HG03460 (cell line): ENCODE data around the gene AP1G2.

ENCODE experiments used
- ATAC-seq: cut with Tn5 transposase; IDR thresholded peaks from one replicate; pipeline ENCODE4 v1.9.1; 2021; ENCODE audit not compliant: unreplicated experiment

AP1G2 gene

DNA sequence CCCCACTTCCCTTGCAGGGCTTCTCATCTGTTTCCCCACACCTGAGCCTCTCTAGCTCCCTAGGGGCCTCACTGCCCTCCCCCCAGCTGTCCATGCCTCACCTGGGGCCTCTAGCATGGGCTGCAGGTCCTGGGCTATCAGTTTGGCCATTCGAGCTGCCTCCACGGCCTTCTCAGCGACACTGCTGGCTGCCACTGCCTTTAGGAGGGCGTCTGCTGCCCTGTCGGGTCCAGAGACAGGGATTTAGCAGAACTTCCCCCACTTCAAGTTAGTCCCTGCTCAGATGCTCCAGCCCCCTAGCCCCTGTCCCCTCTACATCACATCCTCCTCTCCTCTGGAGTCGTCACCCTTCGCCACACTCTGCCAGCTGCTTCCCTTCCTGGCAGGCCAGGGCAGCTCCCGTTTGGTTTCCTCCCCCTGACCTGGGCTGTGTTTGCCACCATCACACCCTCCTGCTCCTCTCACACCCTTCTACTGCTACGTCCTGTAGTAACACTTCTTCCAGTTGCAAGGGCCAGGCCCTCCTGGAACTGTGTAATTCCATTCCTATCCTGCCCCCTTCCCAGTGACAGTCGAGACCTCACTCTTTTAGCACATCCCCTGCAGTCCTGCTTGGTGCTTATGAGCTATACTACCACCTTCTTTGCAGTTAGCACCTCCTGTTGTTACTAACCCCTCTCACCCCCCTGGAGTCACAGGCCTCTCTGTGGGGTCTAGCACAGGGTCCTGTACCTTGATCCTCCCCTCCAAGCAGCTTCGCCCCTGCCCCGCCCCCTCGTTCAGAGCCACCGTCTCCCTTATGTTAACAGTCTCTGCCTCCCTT is 4.3 kb upstream of the AP1G2 start:
- ATAC-seq = no peak

DNA sequence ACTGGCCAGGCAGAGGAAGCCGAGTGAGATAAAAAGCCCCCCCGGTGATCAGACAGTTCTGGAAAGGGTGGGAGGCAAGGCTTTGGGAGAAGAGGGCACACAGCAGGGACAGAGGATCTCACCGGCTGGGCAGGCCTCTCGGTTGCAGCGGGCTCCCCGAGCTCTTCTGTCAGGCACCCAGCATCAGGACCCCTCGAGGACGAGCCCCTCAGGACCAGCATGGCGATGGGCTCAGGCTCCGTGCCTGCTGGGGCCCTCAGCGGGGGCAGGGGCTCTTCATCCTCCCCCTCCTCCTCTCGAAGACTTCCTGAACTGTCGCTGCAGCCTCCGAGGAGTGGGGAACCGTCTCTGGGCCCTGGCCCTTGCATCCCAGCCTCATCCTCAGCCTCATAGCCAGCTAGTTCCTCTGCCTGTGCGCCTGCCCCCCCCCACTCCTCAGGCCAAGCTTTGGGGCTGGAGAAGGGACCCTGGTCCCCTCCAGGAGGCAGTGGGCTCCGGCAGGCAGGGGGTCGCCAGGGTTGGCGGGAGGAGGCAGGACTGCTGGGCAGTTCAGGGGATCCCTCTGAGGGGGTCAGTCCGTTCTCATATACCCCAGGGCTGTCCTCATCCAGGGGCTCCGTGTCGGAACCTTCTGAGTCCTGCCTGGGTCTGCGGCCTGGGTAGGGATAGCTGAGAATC is 3.4 kb upstream of the AP1G2 start:
- no peak for ATAC-seq

DNA sequence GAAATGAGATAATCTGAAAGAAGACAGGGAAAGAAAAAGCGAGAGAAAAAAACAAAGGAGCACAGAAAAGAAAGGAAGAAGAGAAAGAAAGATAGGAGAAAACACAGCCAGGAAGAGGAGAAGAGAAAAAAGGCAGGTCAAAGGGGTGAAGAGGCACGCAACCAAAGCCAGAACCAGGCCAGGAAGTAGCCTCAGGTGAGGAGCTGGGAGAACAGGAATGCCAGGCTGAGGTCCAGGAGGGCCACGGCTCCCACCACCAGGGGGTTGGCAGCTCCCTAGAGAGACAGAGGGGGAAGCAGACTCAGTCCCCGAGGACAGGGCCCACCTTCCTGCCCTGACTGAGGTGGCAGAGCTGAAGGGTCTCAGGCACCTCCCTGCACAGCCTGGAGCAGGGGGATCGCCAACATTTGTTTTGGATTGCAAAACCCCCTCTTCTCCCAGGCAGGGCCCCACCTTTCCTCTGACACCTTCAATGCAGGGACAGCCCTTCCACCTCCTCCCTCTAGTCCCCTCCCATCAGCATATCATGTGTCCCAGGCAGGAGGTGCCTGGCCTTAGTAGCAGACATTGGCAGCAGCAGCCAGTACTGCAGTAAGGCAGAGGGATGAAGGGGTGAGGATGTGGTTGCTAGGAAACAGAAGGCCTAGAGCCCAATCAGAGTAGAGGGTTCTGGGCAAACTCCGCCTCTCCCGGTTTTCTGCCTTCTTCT is 2.0 kb upstream of the AP1G2 start:
- no peak for ATAC-seq

DNA sequence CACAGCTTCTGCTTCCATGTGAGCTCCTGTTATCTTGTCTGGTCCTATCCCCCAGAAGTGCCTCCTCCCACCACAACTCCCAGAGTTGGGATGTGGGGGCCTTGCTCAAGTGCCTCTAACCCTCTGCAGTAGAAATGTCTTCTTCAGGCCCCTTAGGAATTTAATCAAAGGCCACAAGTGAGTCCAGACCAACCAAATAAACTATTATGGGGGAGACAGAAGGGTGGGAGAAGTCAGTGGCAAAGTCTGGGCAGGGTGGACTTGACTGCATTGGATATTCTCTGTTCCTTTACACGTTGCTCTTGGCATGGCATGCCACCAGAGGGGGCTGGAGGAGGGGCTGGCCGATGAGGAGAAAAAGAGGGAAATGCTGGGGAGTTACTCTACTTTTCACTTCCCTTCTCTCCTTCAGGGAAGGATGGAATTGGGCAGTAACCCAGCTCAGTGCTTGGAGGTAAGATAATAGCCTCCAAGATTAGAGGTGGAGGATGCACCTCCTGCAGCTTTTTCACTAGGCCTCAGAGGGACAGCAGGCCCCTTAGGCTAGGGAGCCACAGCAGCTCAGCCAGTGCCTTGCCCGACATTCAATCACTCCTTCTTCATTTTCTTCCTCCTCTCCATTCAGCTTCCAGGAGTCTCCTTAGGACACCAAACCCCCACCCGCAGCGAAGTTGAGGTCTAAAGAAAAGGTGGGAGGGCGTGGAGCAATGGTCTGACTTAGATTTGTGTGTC is 1.2 kb upstream of the AP1G2 start:
- no peak for ATAC-seq

DNA sequence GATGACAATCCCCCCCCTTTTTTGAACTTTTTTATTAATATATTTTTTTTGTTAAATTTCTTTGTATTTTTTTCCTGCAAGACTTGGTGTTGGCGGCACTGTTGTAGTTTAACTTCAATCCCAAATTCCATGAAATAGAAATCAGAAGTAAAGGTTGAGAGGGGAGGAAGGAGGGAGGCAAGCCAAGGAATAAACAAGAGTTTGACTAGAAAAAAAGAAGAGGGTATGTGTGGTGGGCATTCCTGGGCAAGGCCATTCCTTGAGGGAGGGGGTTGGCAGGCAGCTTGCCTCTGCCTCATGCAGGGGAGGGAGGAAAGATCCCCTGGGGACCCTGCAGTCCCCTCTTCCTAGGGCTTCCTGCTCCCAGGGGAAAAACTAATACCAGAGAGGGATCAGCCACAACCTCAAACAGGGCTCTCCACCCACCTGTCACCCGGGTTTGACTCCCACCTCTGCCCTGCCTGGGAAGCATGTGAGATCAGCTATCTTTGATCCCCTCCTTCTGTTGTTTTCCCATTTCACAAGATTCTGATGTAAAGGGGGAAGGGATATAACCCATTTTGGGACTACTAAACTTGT is 519 bp upstream of the AP1G2 start:
- ATAC-seq = no peak

DNA sequence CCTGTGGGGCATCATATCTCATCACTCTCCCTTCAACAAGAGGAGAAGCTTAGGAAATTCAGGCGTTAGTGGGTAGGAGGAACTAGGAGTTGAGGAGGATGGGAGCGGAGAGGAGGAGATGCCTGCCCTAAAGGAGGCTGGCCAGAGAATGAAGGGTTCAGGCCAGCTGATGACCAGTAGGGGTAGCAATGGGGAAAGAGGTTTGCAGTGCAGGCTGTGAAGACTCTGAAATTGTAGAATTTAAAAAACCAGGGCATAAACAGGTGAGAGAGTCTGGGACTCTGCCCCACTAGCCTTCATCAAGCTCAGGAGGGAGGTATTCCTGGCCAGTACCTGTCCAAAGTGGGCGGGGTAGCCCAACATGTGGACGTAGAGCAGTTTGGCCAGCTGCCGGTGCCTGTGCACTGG is 809 bp downstream of the AP1G2 start:
- no peak for ATAC-seq

DNA sequence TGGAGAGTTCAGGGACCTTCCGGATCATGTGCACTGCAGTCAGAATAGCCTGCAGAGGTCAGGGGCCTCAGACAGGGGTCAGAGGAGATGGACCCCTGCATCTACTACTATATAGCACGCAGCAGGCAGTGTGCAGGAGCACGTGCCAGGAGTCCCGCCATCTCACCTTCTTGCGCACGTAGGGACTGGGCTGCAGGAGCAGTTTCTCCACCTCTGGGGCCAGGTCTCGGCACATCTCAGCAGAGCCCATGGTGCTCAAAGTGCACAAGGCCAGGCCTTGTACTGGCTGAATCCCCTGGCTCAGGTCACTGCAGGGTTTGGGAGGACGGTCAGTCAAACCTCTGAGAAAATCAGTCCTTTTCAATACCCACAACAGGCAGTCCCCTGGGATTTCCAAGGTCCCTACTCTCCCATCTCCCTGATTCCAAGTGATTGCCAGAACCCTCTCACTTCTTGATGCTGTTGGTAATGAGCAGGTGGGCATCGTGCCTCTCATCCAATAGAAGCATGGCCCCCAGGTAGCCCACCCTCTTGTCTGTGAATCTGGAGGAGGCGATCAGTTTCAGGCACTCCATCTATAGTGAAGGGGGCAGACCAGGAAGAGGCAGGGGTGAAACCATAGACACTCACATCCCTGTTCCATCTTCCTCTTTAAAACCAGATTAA is 1.3 kb downstream of the AP1G2 start:
- ATAC-seq = no peak

DNA sequence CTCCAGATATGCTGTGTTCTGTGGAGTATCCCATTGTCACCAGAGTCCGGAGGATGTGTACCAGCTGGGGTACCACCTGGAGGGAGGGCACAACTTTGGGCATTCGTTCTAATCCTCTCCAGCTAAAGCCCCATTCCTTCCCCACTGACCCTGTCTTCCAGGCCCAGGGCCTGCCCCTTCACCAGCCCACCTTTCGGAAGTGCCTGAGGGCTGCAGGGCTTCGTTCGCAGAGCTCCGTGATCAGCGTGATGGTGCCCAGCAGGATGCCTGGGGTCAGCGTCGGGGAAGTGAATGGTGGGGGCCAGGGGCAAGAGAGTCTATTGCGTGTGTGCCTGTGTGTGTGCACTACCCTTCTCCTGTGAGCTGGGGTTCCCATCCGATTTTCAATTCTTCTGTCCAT is 2.0 kb downstream of the AP1G2 start:
- ATAC-seq = no peak

DNA sequence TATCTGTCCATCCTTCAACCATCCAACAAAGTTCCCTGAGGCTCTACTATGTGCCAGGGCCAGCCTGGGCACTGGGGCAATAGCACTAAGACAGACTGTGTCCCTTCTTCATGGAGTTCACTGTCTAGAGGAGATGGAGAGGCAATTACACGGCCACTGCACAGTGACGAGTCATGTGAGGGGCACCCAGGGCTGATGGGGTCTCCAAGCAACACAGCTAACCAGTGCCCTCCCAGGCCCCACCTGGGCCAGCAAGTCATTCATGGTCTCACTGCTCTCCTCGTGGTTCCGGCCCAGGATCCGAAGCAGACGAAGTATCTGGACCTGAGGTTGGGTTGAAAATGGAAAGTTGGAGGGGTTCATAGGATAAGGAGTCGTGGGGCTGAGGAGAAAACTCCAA is 2.7 kb downstream of the AP1G2 start:
- no peak for ATAC-seq

DNA sequence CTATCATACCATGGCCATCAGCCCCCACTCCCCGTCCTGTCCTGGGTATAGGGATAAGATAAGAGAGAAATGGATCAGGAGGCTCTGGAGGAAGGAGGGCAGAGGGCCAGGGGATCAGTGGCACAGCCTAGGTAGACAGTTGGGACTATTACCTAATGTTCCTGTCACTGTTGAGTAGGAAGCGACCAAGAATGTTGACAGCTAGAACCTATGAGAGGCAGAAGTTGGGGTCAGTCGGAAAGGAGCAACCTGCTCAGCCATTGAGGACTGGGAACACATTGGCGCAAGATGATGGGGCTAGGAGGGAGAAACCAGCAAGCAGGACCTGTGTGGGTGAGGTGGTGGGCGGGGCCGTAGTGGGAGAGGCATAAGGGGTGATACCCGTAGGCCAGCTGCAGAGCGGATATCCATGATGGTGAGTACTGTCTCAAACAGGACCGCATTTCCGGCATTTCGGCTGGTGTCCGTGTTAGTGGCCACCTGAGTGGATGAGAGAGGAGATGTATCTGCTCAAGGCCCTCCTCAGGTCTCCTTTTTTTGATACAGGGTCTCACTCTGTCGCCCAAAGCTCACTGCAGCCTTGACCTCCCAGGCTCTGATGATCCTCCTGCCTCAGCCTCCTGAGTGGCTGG is 3.3 kb downstream of the AP1G2 start:
- no peak for ATAC-seq

DNA sequence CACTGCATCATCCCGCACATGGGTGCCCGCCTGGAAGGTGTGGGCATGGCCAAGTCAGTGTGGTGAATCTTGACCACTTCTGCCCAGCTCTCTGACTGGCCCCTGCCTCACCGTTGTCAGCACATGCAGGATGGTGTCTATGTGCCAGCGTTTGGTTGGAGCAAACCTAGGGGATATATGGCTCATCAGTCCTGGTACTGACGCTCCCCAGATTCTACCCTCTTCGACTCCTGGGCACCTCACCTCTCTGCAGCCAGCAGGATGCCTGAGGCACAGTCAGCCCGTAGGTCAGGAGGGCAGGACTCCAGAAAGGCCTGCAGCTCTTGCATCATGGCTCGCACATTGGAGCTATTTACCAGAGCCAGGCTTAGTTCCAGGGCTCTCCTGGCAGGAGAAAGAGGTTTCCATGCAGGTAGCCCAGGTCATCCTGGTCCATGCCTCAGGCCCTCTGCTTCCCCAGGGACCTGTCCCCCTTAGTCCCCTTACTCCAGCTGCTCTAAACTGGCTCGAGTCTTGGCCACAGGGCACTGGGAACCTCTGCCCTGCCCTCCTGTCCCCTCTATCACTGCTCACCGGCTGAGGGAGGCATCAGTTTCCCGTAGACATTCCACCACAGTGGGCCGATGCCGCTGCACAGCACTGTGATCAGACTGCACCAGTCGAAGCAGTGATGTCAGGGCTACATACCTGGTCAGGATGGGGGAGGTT is 4.0 kb downstream of the AP1G2 start:
- no peak for ATAC-seq

DNA sequence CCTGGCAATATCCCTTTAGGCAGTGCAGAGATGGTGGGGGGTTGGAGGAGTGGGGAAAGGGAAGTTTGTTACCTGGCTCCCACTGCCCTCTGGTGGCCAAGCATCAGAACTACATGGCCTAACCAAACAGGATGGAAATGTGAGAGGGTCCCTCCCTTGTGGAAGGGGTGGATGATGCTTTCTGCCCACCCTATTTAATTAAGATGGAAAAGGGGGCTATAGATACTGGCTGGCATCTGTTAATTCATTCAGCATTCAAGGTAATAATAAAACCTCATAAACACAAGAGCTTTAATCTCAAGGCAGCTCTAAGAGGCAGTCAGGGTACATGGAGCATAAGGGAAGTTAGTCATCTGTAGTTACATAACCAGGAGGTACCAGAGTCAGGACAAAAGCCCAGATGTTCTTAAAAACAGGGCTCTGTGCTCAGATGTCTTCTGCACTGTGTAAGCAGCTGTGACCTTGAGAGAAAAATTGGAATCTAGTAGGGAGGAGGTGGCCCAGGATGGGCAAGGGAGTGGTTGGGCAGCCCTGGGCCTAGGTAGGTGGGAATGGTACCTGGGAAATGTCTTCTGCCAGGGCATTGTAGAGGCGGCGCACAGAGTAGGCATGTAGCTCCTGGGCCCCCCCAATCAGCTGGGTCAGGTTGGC is 4.6 kb downstream of the AP1G2 start:
- ATAC-seq = no peak

DNA sequence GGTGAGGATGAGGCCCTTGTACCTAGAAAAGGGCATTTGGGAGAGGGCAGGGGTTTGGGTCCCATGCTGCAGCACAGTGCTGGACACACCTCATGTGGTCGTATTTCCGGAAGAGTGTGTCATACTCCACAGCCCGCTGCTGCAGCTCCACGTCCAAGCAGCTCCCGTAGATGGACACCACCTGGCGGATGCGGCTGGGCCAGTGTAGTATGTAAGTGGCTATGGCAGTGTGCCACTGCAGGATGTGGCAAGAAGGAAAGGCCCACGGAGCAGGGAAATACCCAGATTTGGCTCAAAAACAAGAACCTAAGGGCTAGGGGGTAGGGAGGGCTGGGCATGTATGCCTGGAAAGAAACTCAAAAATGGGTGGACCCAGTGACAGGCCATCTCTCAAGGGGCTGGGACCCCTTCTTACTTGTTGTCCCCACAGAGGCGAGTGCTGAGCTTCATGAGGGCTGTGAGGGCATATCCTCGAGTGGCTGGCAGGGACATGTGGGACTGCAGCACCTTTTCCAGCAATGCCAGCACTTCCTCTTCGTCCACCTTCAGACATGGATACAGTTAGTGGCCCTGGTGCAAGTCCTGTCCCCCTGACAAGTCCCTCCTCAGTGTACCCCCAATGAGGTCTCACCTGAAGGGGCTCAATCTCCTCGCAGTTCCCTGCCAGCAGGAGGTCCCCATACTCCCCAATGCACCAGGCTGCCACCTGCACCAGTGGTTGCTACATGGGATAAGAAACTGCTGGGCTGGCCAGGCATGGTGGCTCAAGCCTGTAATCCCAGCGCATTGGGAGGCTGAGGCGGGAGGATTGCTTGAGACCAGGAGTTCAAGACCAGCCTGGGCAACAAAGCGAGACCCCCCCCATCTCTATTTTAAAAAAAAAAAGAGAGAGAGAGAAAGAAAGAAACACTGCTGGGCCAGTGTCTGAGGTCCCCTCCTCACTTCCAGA is 5.4 kb downstream of the AP1G2 start:
- ATAC-seq = no peak

DNA sequence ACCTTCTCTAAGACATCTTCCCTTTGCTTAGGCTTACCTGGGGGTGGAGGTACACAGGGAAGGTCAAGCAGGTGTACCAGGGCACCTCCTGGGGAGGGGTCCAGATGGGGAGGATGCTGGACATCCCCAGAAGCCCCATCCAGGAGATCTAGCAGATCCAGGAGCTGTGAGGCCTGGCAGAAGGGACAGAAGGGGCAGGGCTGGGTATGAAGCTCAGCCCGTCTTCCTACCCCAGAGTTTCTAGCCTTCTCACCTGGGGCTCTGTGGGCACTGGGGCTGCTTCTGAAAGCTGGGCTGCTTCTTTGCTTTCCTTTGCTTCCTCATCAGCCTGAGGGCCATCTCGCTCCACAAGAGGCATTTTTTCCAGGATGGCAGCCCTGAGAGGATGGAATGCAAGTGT is 6.3 kb downstream of the AP1G2 start:
- ATAC-seq = no peak

DNA sequence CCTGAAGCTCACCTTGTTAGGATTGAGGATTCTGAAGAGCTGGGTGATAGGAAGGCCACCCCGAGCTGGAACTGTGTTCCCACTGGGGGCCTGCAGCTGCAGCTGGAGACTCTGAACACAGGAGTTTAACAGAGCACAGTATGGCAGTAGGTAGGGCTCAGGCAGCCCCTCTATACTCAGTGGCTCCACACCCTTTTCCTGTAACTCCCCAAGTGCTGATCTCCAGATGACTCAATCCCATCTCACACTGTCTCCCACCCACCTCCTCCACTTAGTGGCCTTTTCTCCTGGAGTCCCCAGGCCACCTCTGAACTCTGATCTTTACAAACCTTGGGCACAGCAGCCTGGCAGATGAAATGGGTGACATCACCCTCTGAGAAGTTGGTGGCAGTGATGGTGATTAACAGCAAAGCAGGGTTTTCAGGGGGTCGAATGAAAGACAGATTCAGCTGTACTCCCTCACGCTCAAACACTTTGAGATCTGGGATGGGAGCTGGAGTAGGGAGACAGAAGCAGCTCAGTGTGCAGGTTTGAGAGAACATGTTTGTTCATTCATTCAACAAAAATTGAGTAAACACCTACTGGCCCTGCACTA is 7.6 kb downstream of the AP1G2 start:
- ATAC-seq = no peak

DNA sequence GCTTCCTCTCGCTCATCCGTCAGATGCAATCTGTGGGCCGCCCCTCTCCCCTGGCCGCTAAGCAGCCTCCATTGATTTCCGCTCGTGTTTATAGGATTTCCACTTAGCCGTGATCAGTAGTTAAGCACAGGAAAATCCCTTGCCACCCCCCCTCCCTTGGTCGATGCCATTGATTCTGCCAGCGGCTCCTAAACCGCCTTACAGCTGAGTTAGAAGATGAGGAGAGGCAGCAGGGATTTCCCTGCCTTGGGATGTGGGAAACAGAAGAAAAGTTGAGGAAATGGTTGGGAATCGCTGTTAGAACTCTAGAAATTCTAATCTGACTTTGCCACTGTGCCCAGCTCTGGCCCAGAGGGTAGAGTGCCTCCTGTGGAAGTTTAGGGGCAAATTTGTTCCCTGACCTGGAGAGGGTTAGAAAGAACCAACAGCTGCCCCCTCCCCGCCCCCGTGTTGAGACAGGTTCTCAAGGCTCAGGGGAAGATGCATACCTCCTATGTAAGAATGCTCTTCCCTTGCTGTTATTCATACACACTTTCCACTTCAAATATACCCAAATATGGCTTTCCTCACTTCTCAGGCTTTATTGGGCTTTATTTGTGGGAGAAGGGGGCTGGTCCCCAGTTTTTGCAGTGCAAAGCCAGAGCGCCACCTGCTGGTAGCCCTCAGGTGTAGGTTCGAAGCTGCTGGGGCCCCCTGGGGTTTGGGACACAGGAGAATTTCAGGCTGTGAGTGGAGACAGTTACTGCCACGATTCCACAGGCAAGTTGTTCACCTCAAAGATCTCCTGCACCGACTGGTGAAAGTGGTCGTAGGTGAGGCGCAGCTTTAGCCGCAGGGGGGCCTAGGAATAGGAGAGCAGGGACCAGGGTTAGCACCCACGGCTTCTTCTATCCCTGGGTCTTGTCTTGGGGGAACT is 8.3 kb downstream of the AP1G2 start:
- no peak for ATAC-seq
